Ascending aorta (tissue), 2 donors: ENCODE measurements around the gene KAZN. TPM values are rescaled to one million over a fixed set of nuclear protein-coding genes. Genes with fewer than 3 reads are reported as not detected.

Experiments
- DNase-seq, 2 donors: peaks; one replicate each; pipeline ENCODE4 v3.0.0-alpha.2; 2019; ENCODE audit warnings: low spot score in 2 of 2
- H3K27ac ChIP-seq, 2 donors: fragments of 200-600 bp; sonication (generic); one replicate each; pipeline ENCODE4 v1.5.1; 2016 to 2017; ENCODE audit warnings: mild to moderate bottlenecking in 1 of 2
- H3K27me3 ChIP-seq: fragments of 200-600 bp; sonication (generic); one replicate; pipeline ENCODE4 v1.5.1; 2017
- H3K36me3 ChIP-seq, 2 donors: fragments of 200-600 bp; sonication (generic); one replicate each; pipeline ENCODE4 v1.5.1; 2016
- H3K4me1 ChIP-seq, 2 donors: fragments of 200-600 bp; sonication (generic); one replicate each; pipeline ENCODE4 v1.5.1; 2016 to 2017; ENCODE audit warnings: mild to moderate bottlenecking in 1 of 2
- H3K4me3 ChIP-seq, 2 donors: fragments of 200-600 bp; sonication (generic); one replicate each; pipeline ENCODE4 v1.5.1; 2016 to 2017; ENCODE audit warnings: mild to moderate bottlenecking in 1 of 2
- H3K9me3 ChIP-seq, 2 donors: fragments of 200-600 bp; sonication (generic); one replicate each; pipeline ENCODE4 v1.5.1; 2016
- CTCF ChIP-seq, 3 experiments: fragments of 200-600 bp in 2 of 3; fragments of 450-650 bp in 1 of 3; sonication (generic) in 2 of 3; IDR thresholded peaks; one replicate each; pipeline ENCODE4 v1.5.1; 2016 to 2019; ENCODE audit warnings: antibody characterized with exemption in 3 of 3, mild to moderate bottlenecking in 1 of 3, moderate library complexity in 1 of 3
- intact Hi-C: fragments of 100-400 bp; cut with DNase I; formaldehyde crosslinking; loops from one replicate; pipeline ENCODE4 v1.15.1; 2023
- total RNA-seq: library from RNA; depleted of rRNA; stranded (reverse); fragments of >200 nt; gene quantifications from one replicate; pipeline ENCODE4 v1.1.0, GENCODE V29; 2016

The KAZN gene
- total RNA-seq, 1 donor from 2014 or later: 58.5 TPM

DNA sequence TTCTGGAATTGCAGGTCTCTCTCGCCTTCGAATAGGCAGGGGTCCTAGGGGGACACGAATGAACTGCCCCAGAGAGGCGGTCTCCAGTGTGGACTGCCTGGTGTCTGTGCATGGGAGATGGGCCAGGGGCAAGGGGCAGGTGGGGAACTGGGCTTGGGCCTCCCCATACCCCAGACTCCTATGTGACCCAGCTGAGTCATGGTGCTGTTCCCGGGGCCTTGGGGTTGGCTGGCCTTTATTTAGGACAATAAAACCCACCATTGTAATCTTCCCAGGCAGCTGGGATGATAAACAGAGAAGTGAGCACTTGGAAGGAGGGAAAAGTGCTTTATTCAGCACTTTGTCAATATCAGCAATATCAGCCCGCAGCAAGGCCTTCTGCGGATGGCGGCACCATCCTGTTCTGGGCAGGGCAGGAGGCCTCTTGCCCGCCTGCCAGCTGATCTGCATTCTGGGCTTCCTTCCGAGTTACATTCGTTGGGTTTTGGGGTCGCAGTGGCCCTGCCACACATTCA, 346.0 kb downstream of the KAZN start:
- H3K4me3 ChIP-seq: no peak overlapping the region
- intact Hi-C loops: no loop called here

GRCh38 chr1:14945132-14946010, 346.9 kb downstream of the KAZN start:
- Histone ChIP-seq H3K27ac (peak overlapping the region; percentile 77 to 93), H3K4me3 (peak overlapping the region; percentile 22 to 39), H3K9me3 (no peaks in the 10 kb centered on the region), H3K27me3 (no peaks in the 10 kb centered on the region), H3K4me1 (peaks cover 13 to 44% of the 10 kb centered on the region in 2 donors), H3K36me3 (no peaks in the 10 kb centered on the region)
- TF ChIP-seq CTCF (IDR thresholded peaks at IDR 0.05): no peak
- peak in 1 of 2 donors; percentile 85 for DNase-seq
- intact Hi-C loops: loop anchor here (1.0 kb wide), 1 partner anchor 21 kb away; no protein-coding TSS in a partner anchor

More for the DNA sequence above, 346.0 kb downstream of the KAZN start:
- peak overlapping the region; percentile 77 to 93 for H3K27ac ChIP-seq
- no peak for TF ChIP-seq CTCF (IDR thresholded peaks at IDR 0.05)
- H3K4me1 ChIP-seq: peaks cover 9 to 40% of the 10 kb centered on the region in 2 donors
- no peaks in the 10 kb centered on the region for H3K27me3 ChIP-seq
- no peaks in the 10 kb centered on the region for H3K9me3 ChIP-seq
- H3K36me3 ChIP-seq: no peaks in the 10 kb centered on the region
- no peak for DNase-seq

DNA sequence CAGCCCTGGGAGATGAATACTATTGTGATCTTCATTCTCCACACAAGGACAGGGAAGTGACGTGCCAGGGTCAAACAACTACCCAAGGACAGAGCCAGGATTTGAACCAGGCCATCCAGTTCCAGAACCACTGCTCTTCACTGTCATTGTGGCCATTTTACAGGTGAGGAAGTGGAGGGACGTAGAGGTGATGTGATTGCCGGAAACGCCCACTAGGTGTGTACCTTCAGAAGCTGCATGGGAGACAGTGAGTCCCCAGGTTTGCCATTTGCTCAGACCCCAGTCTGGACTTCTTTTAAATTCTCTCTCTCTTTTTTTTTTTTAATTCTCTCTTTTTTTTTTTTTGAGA, 347.5 kb downstream of the KAZN start:
- Histone ChIP-seq H3K27me3 (no peaks in the 10 kb centered on the region), H3K4me3 (peak overlapping the region; percentile 22 to 39), H3K27ac (peak overlapping the region; percentile 77 to 93), H3K9me3 (no peaks in the 10 kb centered on the region), H3K4me1 (peaks cover 13 to 47% of the 10 kb centered on the region in 2 donors), H3K36me3 (no peaks in the 10 kb centered on the region)
- no peak for TF ChIP-seq CTCF (IDR thresholded peaks at IDR 0.05)
- DNase-seq: no peak
- intact Hi-C loops: no loop called here

DNA sequence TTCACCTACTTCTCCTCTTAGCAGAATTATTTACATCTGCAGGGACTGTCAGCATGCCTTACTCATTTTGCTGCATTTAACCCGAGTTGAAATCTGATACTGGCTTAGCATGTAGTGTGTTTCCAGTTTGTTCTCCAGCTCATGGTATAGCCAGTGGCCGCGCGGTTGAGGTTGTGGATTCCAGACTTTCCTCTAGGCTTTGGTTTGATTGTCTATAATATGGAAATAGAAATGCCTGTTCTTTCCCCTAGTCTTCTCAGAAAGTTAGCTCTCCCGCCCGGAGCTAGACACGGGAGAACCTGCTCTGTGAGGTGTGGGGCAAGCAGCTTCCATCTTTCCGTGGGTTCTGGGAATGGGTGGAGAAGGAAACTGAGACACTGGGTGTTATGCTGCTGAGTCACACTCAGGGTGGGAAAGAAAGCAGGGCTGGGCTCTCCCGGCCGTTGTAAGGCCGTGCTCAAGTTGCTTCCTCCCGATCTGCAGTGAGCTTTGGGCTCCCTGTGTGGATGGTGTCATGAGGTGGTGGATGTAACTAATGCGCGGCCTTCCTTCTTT, 348.3 kb downstream of the KAZN start:
- Histone ChIP-seq H3K27me3 (no peaks in the 10 kb centered on the region), H3K4me1 (peaks cover 13 to 49% of the 10 kb centered on the region in 2 donors), H3K27ac (peak overlapping the region; percentile 77 to 93), H3K36me3 (no peaks in the 10 kb centered on the region), H3K4me3 (peak overlapping the region in 1 of 2 donors; percentile 22), H3K9me3 (no peaks in the 10 kb centered on the region)
- intact Hi-C loops: no loop called here
- no peak for DNase-seq
- TF ChIP-seq CTCF (IDR thresholded peaks at IDR 0.05): no peak

DNA sequence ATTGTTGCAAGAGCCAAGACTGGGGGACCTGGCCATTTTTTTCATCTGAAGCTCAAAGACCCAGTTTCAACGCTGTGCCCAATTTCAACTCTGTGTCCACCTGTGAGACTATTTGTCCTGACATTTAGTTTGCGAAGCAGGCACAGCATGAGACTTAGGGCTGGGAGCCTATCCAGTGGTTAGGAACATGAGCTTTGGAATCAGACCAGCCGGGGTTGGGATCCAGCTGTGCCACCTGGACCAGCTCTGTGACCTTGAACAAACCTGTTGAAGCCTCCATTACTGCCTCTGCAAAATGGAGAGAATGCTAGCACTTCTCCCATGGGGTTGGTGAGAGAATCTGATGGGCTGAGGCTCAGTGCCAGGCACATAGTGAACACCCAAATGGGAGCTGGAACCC, 348.9 kb downstream of the KAZN start:
- H3K4me3 ChIP-seq: peak overlapping the region in 1 of 2 donors; percentile 22
- no peak for TF ChIP-seq CTCF (IDR thresholded peaks at IDR 0.05)
- no peak for DNase-seq
- H3K27me3 ChIP-seq: no peaks in the 10 kb centered on the region
- peak overlapping the region; percentile 77 to 93 for H3K27ac ChIP-seq
- no peaks in the 10 kb centered on the region for H3K9me3 ChIP-seq
- peaks cover 13 to 48% of the 10 kb centered on the region in 2 donors for H3K4me1 ChIP-seq
- intact Hi-C loops: no loop called here
- no peaks in the 10 kb centered on the region for H3K36me3 ChIP-seq
